Dedifferentiated amniotic fluid mesenchymal stem cell (primary cell): Measurements from ENCODE around the gene FES.
"Not testable (repeated sequence)": the region's sequence is repeated elsewhere in the genome, so short reads cannot be mapped to it uniquely, and the experiment has no call there.

Source experiments
- DNase-seq: peaks from one replicate; pipeline ENCODE4 v3.0.0-alpha.2; 2016; ENCODE audit errors: extremely low spot score

FES gene

DNA sequence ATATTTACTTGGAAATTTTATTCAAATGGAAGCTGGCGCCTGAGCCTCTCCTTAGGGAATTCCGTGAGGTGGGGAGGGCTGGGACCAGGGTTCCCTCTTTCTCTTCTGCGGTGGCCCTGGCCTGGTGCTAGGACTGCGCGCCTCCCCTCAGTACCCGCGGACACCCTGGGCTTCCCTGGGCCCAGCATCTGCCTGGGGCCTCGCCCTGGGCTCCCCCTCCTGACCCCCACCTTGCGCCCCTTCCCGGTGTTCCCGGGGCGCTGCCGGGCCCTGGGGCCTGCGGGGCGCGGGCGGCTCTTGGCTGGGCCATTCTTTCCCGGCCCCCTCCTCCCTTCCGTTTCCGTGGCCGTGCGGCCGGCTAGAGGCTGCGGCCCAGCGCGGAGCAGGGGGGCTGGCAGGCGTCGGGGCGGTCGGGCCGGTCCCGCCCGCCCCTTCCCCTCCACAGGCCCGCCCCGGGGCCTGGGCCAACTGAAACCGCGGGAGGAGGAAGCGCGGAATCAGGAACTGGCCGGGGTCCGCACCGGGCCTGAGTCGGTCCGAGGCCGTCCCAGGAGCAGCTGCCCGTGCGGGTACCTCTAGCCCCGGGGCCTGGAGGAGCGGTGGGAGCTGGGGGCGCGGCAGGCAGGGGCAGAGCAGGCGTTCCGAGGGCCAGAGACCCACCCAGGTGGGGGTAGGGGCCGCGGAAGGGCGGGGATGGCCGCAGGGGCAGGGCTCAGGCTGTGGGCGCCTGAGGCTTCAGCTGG is at the start of gene FES:
FES (plus strand) TSS at position 529 of the 743 bp plus-strand sequence. CDS start 542 bp downstream, outside the sequence.
- no peak for DNase-seq

DNA sequence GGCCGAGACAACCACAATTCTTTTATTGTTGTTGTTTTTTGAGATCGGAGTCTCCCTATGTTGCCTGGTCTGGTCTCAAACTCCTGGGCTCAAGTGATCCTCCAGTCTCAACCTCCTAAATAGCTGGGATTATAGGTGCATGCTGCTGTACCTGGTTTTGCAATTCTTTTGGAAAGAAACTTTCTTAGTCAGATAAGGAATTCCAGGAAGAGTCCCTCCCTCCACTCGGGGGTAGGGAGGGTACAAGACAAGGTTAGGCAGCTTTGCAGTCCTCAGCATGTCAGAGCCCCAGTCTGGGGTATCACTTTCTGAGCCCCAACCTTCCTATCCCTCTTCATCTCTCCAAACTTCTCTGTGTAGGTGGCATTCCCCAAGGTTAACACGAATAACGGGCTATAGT is 49.7 kb upstream of the FES start:
- DNase-seq: no peak

DNA sequence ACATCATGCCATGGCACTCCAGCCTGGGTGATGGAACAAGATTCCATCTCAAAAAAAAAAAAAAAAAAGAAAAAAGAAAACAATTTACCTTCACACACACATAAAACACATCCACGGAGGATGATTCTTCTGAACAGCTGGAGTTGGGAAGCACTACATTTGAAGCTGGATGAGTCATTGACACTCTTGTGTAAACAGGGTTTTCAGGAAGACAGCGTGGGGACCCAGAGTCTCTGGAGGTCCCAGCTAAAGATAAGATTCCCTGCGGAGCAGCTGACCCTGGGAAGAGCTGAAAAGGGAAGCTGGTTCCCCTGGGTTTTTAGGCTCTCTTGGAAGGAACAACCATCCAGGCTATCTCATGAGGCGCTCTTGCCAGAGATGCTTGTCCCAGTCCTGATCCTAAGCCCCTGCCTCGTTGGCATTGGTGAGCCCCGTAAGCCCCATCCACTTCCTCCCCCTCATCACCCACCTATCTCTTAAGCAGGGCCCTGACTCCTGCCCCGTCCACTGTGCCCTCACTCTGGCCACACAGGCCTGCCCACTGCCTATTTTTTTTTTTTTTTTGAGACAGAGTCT is 47.9 kb upstream of the FES start:
- DNase-seq: no peak

DNA sequence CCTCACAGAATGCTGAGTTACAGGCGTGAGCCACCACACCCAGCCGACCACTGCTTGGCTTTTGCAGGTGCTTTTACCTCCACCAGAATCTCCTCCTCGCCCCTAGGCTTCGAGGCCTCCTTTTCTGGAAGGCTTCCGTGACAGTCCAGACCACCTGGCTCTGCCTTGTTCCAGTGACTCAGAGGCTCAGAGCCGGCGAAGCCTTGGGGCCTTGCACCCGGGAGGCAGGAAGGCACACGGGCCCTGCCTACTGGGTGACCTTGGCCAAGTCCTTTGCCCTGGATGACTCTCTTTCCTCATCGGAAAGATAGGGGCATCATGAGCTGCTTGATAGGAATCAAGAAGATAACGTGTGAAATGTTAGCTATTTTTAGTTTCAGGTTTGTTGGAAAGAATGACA is 47.2 kb upstream of the FES start:
- no peak for DNase-seq

DNA sequence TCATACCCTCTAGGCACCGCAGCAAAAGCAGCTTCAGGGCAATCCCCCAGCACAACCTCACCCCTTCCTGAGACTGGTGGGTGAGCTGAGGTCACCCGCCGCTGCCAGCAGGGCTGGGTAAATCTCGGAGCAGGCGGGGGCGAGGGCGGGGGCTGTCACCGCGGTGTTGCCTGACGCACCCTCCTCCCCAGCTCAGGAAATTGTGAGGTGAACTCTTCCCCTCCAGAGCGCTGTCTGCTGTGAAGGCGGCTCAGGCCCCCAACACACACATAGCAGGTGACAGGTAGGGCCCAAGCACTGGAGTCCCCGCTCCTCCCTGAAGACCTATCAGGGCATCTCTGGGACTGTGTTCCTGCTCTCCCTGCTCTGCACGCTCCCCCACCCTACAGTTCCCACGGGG is 46.2 kb upstream of the FES start:
- DNase-seq: no peak

DNA sequence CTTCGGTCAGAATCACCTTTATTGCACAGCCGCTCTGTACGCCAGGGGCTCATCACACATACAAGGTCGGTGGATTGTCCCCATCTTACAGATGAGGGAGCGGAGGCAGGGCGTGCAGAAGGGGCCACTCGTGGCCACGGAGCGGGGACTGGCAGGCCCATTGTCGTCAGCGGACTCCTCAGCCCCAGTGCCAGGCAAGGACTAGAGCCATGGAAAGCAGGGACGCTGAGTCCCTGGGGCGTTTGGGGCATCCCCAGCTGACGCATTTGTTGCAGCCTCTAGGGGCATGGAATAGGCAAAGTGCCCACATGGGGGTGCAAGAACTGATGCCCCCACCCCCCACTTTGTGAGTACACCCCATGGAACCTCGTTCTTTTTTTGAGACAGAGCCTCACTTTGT is 45.8 kb upstream of the FES start:
- DNase-seq: no peak

DNA sequence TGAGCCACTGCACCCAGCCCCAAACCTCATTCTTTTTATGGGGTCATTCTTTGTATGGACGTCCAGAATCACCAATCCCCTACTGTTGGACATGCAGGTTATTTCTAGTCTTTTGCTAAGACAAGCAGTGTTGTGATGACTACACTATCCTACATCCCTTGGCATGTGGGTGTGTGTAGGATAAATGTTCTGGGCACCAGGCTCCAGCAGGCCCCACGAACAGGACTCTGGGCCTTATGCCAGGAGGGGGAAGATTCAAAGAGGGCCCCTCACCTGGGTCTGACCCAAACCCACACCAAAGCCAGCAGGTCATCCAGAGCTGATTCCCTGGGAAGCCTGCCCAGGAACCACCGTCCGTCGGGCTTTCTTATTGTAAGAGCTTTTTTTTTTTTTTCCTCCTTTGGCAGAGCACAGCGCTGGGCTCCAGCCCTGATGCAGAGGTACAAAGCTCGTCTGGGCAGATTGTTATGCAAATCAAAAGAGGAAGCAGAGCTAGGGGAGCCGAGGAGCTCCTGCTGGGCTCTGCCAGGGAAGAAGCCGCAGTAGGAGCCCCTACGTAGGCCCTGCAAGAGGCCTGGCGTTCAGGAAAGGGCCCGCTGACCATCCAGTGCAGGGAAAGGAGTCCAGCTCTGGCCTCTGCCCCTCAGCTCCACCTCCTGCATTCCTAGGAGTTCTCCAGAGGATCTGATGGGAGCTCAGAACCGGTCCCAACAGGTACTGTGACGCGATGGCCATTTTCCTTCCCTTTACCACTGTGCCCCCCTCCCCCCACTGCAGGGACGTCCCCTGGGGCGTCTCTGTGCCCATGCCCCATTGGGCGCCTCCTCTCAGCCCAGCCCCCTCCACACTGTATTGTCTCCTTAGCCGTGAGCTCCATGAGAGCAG is 44.9 kb upstream of the FES start:
- DNase-seq: no peak

DNA sequence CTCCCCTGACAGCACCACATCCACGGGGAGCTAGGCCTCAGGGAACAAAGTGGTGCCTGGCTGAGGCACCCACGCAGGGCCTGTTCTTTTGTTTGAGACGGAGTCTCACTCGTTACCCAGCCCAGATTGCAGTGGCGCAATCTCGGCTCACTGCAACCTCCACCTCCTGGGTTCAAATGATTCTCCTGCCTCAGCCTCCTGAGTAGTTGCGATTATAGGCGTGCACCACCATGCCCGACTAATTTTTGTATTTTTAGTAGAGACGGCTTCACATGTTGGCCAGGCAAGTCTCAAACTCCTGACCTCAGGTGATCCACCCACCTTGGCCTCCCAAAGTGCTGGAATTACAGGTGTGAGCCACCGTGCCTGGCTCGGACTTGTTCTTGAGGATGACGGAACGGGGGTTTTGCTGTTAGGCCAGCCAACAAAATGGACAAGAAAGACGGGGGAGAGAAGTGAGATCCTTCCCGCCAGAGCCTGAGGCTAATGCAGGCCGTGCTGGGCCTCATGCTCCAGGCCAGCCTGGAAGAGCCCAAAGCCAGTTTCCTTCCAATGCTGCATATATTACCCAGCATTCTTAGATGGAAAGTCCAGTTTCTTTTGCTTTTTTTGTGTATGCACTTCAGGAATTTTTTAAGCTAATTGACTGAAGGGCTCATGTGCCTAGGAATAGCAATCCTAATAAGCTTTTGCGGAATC is 44.0 kb upstream of the FES start:
- DNase-seq: no peak

DNA sequence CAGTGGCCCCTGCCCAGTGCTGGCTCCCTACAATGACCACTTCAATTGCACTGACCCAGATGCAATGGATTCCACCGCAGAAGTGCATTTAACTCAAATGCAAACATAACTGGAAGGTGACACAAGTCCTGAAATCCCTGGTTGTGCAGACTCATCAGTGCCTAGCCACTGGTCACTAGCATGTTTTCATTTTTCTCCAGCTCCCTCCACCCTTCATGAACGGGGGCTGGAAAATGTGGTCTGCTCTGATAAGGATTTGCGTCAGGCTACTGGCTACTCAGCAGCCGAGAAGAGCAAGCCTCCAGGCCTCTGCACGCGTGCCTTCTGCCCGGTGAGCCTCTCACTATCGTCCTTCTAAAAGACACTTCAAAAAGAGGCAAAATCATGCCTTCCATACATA is 43.4 kb upstream of the FES start:
- no peak for DNase-seq

DNA sequence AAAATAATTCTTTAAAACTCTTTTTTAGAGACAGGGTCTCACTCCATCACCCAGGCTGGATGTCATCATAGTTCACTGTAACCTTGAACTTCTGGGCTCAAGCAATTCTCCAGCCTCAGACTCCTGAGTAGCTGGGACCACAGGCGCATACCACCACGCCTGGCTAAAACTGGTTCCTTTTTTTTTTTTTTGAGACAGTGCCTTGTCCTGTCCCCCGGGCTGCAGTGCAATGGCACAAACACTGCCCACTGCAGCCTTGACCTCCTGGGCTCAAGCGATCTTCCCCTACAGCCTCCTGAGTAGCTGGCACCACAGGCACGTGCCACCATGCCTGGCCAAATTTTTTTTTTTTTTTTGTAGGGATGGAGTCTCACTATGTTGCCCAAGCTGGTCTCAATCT is 39.6 kb upstream of the FES start:
- no peak for DNase-seq

DNA sequence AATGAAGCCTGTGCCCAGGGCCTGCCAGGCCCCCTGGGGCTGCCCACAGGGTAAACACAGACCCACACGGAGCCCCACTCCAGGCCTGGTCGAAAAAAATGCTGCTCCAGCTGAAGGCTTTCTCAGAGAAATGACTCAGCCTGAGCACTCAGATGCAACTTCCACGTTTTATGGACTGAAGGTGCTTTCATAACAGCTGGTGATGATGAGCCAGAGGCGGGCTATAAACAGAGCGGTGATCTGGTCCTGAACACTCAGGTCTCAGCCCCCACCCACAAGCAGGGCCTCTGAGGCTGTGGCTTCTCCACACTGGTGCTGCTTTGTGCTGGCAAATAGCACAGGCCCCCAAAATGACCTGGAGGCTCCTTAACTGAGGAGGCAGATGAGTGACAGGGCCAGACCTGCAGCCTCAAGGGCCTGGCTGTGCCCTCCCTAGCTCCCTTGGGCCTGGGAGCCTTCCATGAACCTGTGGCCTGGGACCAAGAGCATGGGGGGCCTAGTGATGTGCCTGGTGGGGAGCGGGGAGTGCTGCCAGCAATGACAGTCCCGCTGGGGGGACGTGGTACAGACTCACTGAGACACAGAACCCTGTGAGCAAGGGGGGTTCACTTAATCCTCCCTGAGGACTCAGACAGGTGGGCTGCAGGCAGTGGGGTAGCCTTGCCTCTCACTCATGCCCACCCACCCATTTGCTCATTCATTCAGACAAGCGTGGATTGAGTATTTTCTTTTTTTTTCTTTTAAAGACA is 38.9 kb upstream of the FES start:
- DNase-seq: peak; percentile 70

DNA sequence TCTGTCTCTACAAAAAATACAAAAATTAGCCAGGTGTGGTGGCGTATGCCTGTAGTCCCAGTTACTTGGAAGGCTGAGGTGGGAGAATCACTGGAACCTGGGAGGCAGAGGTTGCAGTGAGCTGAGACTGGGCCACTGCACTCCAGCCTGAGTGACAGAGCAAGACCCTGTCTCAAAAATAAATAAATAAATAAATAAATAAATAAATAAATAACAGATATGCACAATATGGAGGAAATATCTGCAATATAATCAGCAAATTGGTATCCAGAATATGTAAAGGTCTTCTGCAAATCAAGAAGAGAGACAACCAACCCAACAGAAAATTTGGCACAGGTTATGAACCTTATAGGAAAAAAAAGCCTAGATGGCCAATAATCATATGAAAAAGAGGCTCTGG is 34.9 kb upstream of the FES start:
- DNase-seq: not testable (repeated sequence)

DNA sequence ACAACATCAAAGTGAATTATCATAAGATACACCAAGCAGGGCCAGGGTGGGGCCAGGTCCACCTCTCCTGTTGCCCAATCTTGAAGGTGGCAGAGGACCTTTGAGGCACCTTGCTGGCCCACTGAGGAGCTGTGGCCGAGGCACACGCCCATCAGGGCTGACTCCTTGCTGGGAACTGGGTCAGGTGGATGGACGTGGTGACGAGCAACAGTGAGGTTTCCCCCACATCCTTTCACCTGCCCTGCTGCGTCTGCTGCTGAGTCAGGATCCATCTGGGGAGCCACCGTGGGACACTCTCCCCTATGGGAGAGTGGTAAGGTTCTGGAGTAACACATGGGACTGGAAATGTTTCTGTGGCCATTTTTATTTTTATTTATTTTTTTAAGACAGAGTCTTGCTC is 33.2 kb upstream of the FES start:
- DNase-seq: no peak

DNA sequence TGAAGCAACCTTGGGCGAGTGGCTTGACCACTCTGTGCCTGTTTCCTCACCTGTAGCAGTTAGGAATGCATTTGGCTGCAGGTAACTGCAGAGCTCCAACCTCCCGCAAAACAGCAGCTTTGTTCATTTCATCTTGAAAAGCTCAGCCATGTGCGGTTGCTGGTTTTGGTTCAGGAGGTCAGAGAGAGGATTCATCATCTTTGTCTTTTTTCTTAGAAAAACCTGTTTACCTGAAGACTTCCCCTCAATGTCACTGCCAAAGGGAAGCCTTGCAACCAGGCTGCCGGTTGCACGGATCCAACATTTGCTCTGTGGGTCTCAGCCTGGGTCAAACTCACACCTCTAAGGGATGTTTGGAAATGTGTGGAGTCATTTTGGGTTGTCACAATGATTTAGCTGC is 32.4 kb upstream of the FES start:
- DNase-seq: no peak

DNA sequence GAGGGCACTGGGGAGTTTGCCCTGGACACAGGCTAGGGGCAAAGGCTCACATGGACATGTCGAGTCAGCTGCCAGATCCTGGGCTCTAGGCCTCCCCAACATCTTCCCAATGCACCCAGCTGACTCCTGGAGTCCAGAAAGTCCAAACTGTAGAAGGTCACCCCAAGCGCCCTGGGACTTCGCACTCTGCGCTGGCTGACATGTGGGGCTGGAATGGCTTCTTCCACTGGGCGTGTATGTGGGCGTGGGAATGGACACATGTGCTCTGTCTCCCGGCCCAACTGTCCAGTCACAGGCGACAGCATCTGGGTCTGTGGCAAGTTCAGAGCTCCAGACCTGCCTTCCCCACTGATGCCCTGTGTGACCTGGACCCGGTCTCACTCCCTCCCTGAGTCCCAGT is 29.2 kb upstream of the FES start:
- no peak for DNase-seq

DNA sequence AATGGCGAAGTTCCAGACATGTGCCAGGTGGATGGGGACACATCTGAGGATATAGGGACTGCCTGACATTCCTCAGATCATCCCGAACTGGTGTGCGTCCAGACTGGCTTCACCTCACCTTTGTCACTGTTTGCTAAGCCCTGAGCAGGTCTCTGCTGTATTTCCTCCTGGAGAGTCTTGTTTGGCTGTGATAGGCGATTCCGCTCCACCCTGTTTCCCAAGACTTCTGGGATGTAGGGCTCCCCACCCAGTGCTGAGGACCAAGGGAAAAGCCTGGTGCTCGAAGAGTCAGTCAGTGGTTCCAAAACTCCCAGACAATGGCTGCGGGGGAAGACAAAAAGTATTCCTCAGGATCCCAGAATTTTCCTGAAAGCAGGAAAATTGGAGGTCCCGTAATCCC is 27.0 kb upstream of the FES start:
- DNase-seq: no peak

DNA sequence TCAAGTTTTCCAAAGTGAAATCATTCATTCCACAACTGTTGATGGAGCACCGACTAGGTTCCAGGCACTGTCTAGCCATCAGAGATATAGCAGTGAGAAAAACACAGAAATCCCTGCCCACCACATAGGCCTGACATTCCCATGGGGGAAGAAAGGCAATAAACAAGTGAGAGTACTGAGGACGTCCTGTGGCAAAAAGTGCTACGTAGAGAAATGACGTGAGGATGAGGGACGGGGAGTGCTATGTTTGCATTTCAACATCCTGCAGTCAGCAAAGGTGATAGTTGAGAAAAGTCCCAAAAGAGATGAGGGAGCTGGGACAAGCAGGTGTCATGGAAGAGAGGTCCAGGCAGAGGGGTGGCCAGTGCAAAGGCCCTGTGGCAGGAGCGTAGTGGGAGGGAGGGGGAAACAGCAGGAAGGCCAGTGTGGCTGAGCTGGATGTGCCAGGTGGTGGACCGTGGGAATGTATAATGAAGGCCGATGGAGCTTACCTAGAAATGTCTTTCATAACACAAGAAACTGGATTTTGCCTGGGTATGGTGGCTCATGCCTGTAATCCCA is 26.3 kb upstream of the FES start:
- DNase-seq: no peak

DNA sequence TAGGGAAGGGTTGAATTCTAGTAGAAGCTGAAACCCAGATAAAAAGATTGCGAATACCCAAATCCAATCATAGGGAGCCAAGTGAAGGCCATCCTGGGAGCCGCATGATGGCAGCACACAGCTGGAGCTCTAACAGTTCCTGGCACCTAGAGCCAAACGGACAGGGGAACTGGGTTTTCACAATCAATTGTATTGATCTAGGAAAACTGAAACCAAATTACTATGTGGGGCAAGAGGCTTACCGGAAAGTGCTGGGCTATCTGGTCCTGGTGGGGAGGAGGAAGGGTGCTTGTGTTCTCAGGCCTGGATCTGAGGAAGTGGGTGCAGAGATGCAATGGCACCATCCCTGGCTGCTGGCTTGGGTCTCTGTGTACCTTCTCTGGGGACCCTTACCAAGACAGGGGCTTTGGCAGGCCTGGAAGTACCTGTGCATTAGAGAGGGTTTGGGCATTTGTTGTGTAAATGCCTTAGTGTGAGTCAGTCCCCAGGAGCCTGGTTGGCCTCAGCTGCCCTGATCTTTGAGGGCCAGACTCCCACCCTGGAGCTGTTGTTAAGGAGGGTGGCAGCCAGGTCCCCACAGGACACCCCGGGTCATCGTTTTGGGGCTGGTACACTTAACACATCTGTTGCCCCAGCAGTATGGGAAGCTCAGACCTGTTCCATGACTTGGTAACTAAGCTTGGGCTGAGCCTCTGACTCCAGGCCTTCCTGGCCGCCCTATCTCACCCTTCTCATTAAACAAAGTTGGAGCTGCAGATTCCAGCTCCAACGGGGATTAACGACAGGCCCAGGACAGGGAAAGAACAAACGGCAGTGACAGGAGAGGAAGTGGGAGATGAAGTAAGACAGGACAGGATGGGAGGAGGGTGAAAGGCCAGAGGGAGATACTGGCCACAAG is 24.8 kb upstream of the FES start:
- DNase-seq: no peak

DNA sequence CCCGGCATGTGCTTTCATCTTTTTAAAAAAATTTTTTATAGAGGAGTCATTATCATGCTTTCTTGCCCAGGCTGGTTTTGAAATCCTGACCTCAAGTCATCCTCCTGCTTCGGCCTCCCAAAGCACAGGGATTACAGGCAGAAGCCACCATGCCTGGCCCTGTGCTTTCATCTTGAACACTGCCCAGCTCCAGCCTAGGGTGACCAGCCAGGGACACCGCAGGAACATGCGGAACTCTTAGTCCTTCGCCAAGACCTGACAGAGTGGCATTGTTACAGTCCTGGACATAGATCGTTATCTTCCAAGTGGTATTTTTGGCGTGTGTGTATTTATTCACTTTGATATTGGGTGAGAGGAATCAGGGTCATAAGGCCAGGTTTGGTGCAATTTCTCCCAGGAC is 23.9 kb upstream of the FES start:
- DNase-seq: no peak
